ENCODE measurements around the gene PCGF3. TPM values are rescaled to one million over a fixed set of nuclear protein-coding genes. Genes with fewer than 3 reads are reported as not detected.

The PCGF3 gene
- total and polyA plus RNA-seq, 9 of the 15 experiments (the other 6 are each of a cell fraction or from before 2014, with no cell fraction given) = 2.6 to 46.1 (median 20.3) TPM

DNA sequence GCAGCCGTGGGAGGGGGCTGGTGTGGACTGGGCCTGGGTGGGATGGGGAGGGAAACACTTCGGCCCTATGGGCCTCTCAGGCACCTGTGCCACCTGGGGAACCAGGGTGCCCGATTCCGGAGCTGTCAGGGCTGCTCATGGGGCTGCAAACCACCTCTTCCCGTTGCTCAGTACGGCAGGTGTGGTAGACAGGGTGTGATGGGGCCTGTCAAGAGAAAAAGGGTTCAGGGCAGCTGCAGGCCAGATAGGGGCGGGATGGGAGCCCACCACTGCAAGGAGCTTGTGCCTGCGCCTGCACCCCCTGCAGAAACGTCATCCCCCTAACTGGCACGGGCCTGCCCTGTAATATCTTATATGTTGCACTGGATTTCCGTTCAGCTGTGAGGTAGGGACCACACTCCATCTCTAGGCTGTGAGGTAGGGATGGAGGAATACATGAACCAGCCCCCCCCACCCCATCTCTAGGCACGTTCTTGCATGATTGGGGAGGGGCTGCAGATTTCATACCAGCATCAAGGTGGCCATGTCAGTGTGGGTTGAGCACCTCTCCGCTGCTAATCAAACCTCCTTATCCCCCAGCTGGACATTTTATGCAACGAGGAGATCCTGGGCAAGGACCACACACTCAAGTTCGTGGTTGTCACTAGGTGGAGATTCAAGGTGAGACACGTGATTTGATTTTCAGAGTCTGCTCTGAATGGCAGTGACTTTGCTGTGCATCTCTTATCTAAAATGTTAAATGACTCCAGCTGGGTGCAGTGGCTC is 59.0 kb downstream of the PCGF3 start (continued):
- TF ChIP-seq, protein P1, sequence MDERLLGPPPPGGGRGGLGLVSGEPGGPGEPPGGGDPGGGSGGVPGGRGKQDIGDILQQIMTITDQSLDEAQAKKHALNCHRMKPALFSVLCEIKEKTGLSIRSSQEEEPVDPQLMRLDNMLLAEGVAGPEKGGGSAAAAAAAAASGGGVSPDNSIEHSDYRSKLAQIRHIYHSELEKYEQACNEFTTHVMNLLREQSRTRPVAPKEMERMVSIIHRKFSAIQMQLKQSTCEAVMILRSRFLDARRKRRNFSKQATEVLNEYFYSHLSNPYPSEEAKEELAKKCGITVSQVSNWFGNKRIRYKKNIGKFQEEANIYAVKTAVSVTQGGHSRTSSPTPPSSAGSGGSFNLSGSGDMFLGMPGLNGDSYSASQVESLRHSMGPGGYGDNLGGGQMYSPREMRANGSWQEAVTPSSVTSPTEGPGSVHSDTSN (CRISPR knock-in tag; IDR thresholded peaks at IDR 0.05; ENCODE audit: low read depth) = no peak
- TF ChIP-seq, protein P1 (tag; conservative IDR thresholded peaks at IDR 0.05; ENCODE audit: low read depth) = no peak
- TF ChIP-seq CBX8 (IDR thresholded peaks at IDR 0.05; ENCODE audit: borderline replicate concordance, extremely low read depth, low read depth, low read length, poor library complexity, severe bottlenecking) (no peak), POLR2G (IDR thresholded peaks at IDR 0.05; ENCODE audit: low read depth, low read length) (peak; percentile 80), ZC3H8 (IDR thresholded peaks at IDR 0.05) (no peak), SP2 (IDR thresholded peaks at IDR 0.05; ENCODE audit: extremely low read depth, low read depth, low read length, poor library complexity, severe bottlenecking) (no peak), MTA3 (IDR thresholded peaks at IDR 0.05; ENCODE audit: borderline replicate concordance) (no peak), EGR1 (conservative IDR thresholded peaks at IDR 0.05) (no peak), PYGO2 (tag; IDR thresholded peaks at IDR 0.05) (no peak), TARDBP (IDR thresholded peaks at IDR 0.05) (no peak), ZNF584 (CRISPR knock-in tag; IDR thresholded peaks at IDR 0.05; ENCODE audit: low read depth) (no peak), KDM5B (IDR thresholded peaks at IDR 0.05; ENCODE audit: insufficient replicate concordance, low read depth, low read length) (peak; percentile 24), SIN3B (IDR thresholded peaks at IDR 0.05; ENCODE audit: low read depth) (no peak), MYNN (IDR thresholded peaks at IDR 0.05) (peak; percentile 12; the same call in 1 of the 2 replicates), MYNN (CRISPR knock-in tag; IDR thresholded peaks at IDR 0.05) (no peak), CXXC5 (CRISPR knock-in tag; IDR thresholded peaks at IDR 0.05) (no peak), GABPB2 (CRISPR knock-in tag; conservative IDR thresholded peaks at IDR 0.05) (no peak), POLR2A (conservative IDR thresholded peaks at IDR 0.05) (peak; percentile 51)
- TF ChIP-seq, protein P2, sequence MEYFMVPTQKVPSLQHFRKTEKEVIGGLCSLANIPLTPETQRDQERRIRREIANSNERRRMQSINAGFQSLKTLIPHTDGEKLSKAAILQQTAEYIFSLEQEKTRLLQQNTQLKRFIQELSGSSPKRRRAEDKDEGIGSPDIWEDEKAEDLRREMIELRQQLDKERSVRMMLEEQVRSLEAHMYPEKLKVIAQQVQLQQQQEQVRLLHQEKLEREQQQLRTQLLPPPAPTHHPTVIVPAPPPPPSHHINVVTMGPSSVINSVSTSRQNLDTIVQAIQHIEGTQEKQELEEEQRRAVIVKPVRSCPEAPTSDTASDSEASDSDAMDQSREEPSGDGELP (CRISPR knock-in tag; IDR thresholded peaks at IDR 0.05; ENCODE audit: borderline replicate concordance) = peak; percentile 4; the same call in 1 of the 2 replicates
- TF ChIP-seq, protein P3, sequence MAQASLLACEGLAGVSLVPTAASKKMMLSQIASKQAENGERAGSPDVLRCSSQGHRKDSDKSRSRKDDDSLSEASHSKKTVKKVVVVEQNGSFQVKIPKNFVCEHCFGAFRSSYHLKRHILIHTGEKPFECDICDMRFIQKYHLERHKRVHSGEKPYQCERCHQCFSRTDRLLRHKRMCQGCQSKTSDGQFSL (CRISPR knock-in tag; IDR thresholded peaks at IDR 0.05) = peak; percentile 91
- TF ChIP-seq, protein P3 (tag; IDR thresholded peaks at IDR 0.05) = 0 out of 4 replicates have a peak, but pooled peaks of 1 of the 2 experiments have one; percentile 43
- TF ChIP-seq, protein P4, sequence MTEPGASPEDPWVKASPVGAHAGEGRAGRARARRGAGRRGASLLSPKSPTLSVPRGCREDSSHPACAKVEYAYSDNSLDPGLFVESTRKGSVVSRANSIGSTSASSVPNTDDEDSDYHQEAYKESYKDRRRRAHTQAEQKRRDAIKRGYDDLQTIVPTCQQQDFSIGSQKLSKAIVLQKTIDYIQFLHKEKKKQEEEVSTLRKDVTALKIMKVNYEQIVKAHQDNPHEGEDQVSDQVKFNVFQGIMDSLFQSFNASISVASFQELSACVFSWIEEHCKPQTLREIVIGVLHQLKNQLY (CRISPR knock-in tag; conservative IDR thresholded peaks at IDR 0.05) = no peak

Data from K562 (cell line).